ENCODE measurements around the gene IKZF4.

DNA sequence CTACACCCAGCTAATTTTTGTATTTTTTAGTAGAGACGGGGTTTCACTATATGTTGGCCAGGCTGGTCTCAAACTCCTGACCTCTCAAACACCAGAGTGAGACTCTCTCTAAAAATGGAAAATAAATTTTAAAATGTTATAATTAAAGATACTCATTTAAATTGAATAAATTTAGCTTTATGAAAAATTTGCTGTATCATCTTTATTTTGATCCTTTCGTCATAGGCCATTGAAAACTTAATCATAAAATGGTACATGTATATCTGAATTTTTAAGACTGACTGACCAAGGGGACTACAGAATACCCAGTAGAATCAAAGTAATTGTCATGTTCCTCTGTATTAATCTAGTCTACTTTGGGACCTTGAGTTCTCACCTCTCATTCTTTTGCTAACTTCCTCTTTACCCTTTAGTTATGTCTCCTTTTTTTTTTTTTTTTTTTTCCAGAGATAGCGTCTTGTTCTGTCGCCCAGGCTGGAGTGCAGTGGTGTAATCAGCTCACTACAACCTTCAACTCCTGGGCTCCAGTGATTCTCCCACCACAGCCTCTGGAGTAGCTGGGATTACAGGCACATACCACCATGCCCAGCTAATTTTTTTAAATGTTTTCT lies 37.5 kb upstream of the IKZF4 start:
- TF ChIP-seq EZH2phosphoT487 (IDR thresholded peaks at IDR 0.05; ENCODE audit: unreplicated experiment) (no peak), POLR2AphosphoS5 (IDR thresholded peaks at IDR 0.05; ENCODE audit: low read depth) (no peak), EZH2 (IDR thresholded peaks at IDR 0.05; ENCODE audit: low read depth, unreplicated experiment) (no peak), JUNB (IDR thresholded peaks at IDR 0.05; ENCODE audit: unreplicated experiment) (no peak)
- TF ChIP-seq, protein P1, sequence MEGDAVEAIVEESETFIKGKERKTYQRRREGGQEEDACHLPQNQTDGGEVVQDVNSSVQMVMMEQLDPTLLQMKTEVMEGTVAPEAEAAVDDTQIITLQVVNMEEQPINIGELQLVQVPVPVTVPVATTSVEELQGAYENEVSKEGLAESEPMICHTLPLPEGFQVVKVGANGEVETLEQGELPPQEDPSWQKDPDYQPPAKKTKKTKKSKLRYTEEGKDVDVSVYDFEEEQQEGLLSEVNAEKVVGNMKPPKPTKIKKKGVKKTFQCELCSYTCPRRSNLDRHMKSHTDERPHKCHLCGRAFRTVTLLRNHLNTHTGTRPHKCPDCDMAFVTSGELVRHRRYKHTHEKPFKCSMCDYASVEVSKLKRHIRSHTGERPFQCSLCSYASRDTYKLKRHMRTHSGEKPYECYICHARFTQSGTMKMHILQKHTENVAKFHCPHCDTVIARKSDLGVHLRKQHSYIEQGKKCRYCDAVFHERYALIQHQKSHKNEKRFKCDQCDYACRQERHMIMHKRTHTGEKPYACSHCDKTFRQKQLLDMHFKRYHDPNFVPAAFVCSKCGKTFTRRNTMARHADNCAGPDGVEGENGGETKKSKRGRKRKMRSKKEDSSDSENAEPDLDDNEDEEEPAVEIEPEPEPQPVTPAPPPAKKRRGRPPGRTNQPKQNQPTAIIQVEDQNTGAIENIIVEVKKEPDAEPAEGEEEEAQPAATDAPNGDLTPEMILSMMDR (conservative IDR thresholded peaks at IDR 0.05; ENCODE audit: low read depth in 2 of 2) = no peak
- TF ChIP-seq, protein P2, sequence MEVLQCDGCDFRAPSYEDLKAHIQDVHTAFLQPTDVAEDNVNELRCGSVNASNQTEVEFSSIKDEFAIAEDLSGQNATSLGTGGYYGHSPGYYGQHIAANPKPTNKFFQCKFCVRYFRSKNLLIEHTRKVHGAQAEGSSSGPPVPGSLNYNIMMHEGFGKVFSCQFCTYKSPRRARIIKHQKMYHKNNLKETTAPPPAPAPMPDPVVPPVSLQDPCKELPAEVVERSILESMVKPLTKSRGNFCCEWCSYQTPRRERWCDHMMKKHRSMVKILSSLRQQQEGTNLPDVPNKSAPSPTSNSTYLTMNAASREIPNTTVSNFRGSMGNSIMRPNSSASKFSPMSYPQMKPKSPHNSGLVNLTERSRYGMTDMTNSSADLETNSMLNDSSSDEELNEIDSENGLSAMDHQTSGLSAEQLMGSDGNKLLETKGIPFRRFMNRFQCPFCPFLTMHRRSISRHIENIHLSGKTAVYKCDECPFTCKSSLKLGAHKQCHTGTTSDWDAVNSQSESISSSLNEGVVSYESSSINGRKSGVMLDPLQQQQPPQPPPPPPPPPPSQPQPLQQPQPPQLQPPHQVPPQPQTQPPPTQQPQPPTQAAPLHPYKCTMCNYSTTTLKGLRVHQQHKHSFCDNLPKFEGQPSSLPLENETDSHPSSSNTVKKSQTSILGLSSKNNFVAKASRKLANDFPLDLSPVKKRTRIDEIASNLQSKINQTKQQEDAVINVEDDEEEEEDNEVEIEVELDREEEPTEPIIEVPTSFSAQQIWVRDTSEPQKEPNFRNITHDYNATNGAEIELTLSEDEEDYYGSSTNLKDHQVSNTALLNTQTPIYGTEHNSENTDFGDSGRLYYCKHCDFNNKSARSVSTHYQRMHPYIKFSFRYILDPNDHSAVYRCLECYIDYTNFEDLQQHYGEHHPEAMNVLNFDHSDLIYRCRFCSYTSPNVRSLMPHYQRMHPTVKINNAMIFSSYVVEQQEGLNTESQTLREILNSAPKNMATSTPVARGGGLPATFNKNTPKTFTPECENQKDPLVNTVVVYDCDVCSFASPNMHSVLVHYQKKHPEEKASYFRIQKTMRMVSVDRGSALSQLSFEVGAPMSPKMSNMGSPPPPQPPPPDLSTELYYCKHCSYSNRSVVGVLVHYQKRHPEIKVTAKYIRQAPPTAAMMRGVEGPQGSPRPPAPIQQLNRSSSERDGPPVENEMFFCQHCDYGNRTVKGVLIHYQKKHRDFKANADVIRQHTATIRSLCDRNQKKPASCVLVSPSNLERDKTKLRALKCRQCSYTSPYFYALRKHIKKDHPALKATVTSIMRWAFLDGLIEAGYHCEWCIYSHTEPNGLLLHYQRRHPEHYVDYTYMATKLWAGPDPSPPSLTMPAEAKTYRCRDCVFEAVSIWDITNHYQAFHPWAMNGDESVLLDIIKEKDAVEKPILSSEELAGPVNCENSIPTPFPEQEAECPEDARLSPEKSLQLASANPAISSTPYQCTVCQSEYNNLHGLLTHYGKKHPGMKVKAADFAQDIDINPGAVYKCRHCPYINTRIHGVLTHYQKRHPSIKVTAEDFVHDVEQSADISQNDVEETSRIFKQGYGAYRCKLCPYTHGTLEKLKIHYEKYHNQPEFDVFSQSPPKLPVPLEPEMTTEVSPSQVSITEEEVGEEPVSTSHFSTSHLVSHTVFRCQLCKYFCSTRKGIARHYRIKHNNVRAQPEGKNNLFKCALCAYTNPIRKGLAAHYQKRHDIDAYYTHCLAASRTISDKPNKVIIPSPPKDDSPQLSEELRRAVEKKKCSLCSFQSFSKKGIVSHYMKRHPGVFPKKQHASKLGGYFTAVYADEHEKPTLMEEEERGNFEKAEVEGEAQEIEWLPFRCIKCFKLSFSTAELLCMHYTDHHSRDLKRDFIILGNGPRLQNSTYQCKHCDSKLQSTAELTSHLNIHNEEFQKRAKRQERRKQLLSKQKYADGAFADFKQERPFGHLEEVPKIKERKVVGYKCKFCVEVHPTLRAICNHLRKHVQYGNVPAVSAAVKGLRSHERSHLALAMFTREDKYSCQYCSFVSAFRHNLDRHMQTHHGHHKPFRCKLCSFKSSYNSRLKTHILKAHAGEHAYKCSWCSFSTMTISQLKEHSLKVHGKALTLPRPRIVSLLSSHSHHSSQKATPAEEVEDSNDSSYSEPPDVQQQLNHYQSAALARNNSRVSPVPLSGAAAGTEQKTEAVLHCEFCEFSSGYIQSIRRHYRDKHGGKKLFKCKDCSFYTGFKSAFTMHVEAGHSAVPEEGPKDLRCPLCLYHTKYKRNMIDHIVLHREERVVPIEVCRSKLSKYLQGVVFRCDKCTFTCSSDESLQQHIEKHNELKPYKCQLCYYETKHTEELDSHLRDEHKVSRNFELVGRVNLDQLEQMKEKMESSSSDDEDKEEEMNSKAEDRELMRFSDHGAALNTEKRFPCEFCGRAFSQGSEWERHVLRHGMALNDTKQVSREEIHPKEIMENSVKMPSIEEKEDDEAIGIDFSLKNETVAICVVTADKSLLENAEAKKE (CRISPR knock-in tag; IDR thresholded peaks at IDR 0.05) = no peak
- TF ChIP-seq, protein P3, sequence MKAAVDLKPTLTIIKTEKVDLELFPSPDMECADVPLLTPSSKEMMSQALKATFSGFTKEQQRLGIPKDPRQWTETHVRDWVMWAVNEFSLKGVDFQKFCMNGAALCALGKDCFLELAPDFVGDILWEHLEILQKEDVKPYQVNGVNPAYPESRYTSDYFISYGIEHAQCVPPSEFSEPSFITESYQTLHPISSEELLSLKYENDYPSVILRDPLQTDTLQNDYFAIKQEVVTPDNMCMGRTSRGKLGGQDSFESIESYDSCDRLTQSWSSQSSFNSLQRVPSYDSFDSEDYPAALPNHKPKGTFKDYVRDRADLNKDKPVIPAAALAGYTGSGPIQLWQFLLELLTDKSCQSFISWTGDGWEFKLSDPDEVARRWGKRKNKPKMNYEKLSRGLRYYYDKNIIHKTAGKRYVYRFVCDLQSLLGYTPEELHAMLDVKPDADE (IDR thresholded peaks at IDR 0.05) = no peak
